Osteoblast (primary cell): ENCODE data around the gene OR6K6. TPM values are rescaled to one million over a fixed set of nuclear protein-coding genes. Genes with fewer than 3 reads are reported as not detected.

Experiments used
- DNase-seq: peaks from one replicate; pipeline ENCODE4 v3.0.0; 2011; ENCODE audit warnings: low spot score, mixed read lengths; ENCODE audit not compliant: insufficient read length; ENCODE audit errors: missing footprints
- H2AFZ ChIP-seq: 2 replicates; pipeline ENCODE4 v1.6.0; 2011; ENCODE audit warnings: mild to moderate bottlenecking, low read length
- H3K27ac ChIP-seq: 2 replicates; pipeline ENCODE4 v1.5.1; 2011; ENCODE audit warnings: mild to moderate bottlenecking, low read depth, low read length, moderate library complexity
- H3K27me3 ChIP-seq: 2 replicates; pipeline ENCODE4 v1.6.0; 2012; ENCODE audit warnings: mild to moderate bottlenecking, control low read depth, inconsistent platforms, low read length, moderate library complexity; ENCODE audit not compliant: insufficient read depth
- H3K36me3 ChIP-seq: 2 replicates; pipeline ENCODE4 v1.5.1; 2011; ENCODE audit warnings: mild to moderate bottlenecking, low read length, control low read depth, moderate library complexity; ENCODE audit not compliant: insufficient read depth
- H3K4me1 ChIP-seq: 2 replicates; pipeline ENCODE4 v1.5.1; 2011; ENCODE audit warnings: mild to moderate bottlenecking, low read length, control low read depth, moderate library complexity; ENCODE audit not compliant: insufficient read depth
- H3K4me2 ChIP-seq: 2 replicates; pipeline ENCODE4 v1.6.0; 2011; ENCODE audit warnings: mild to moderate bottlenecking, low read length; ENCODE audit not compliant: insufficient read depth
- H3K4me3 ChIP-seq: fragments of 200-600 bp; sonication (generic); 3 replicates; pipeline ENCODE4 v1.5.1; 2012; ENCODE audit warnings: mild to moderate bottlenecking, low read length, inconsistent platforms; ENCODE audit not compliant: insufficient read depth
- H3K79me2 ChIP-seq: 2 replicates; pipeline ENCODE4 v1.6.0; 2012; ENCODE audit warnings: mild to moderate bottlenecking, low read length, control low read depth, inconsistent platforms; ENCODE audit not compliant: insufficient read depth
- H3K9me3 ChIP-seq: 2 replicates; pipeline ENCODE4 v1.5.1; 2011; ENCODE audit warnings: low read depth, low read length, control low read depth
- H4K20me1 ChIP-seq: 2 replicates; pipeline ENCODE4 v1.6.0; 2012; ENCODE audit warnings: mild to moderate bottlenecking, low read length, control low read depth; ENCODE audit not compliant: insufficient read depth
- total RNA-seq: library from RNA; depleted of rRNA; stranded (reverse); fragments of >200 nt; gene quantifications from 2 replicates; pipeline ENCODE4 v1.2.3, GENCODE V29; 2012
- TF ChIP-seq, protein P1 (sequence below): IDR thresholded peaks from 2 replicates; pipeline ENCODE4 v1.5.1; 2011; ENCODE audit warnings: mild to moderate bottlenecking, low read depth, low read length, moderate library complexity; ENCODE audit errors: extremely low read depth

Gene OR6K6
- not detected in 2 replicates for total RNA-seq

GRCh38 chr1:158754420-158754819 is at the start of gene OR6K6:
OR6K6 (plus strand) TSS chr1:158754720; CDS start chr1:158754888, 168 bp downstream.
- Histone ChIP-seq H3K4me2 (no peak within 1 kb of the TSS), H3K27me3 (no peaks in the 10 kb centered on the region), H3K4me3 (no peak within 1 kb of the TSS), H4K20me1 (no peaks in the 10 kb centered on the region), H3K27ac (no peak within 1 kb of the TSS), H3K4me1 (no peaks in the 10 kb centered on the region), H3K9me3 (no peaks in the 10 kb centered on the region), H2AFZ (no peak within 1 kb of the TSS), H3K79me2 (no peaks in the 10 kb centered on the region), H3K36me3 (no peaks in the 10 kb centered on the region)
- DNase-seq: no peak
- TF ChIP-seq, protein P1, sequence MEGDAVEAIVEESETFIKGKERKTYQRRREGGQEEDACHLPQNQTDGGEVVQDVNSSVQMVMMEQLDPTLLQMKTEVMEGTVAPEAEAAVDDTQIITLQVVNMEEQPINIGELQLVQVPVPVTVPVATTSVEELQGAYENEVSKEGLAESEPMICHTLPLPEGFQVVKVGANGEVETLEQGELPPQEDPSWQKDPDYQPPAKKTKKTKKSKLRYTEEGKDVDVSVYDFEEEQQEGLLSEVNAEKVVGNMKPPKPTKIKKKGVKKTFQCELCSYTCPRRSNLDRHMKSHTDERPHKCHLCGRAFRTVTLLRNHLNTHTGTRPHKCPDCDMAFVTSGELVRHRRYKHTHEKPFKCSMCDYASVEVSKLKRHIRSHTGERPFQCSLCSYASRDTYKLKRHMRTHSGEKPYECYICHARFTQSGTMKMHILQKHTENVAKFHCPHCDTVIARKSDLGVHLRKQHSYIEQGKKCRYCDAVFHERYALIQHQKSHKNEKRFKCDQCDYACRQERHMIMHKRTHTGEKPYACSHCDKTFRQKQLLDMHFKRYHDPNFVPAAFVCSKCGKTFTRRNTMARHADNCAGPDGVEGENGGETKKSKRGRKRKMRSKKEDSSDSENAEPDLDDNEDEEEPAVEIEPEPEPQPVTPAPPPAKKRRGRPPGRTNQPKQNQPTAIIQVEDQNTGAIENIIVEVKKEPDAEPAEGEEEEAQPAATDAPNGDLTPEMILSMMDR: no peak

DNA sequence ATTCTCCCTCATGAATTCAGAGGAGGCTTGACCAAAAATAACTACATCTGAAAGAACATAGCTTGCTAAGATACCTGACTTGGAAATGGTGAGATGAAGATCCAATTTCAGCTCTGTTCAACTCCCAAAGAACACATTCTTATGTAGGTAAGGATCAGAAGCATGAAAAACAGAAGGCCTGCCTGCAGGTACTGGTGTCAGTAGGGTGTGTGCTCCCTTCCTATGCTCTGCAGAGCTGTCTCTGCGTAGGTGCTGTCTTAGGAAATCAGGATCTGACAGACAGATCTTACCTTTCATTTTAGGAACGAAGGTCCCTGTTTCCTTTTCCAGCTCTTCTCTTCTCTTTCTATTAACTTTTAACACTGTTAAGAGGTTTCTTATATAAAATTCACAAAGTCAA is 48.4 kb upstream of the OR6K6 start:
- Histone ChIP-seq H3K9me3 (no peaks in the 10 kb centered on the region), H3K4me2 (no peak overlapping the region), H3K27me3 (no peaks in the 10 kb centered on the region), H2AFZ (no peak overlapping the region), H4K20me1 (no peaks in the 10 kb centered on the region), H3K4me1 (no peaks in the 10 kb centered on the region), H3K4me3 (no peak overlapping the region), H3K79me2 (no peaks in the 10 kb centered on the region), H3K27ac (no peak overlapping the region), H3K36me3 (no peaks in the 10 kb centered on the region)
- TF ChIP-seq, protein P1: no peak
- no peak for DNase-seq

GRCh38 chr1:158711098-158711497 is 43.4 kb upstream of the OR6K6 start:
- Histone ChIP-seq H3K27me3 (no peaks in the 10 kb centered on the region), H2AFZ (no peak overlapping the region), H3K4me1 (no peaks in the 10 kb centered on the region), H3K27ac (no peak overlapping the region), H3K4me3 (no peak overlapping the region), H3K4me2 (no peak overlapping the region), H4K20me1 (no peaks in the 10 kb centered on the region), H3K9me3 (no peaks in the 10 kb centered on the region), H3K36me3 (no peaks in the 10 kb centered on the region), H3K79me2 (no peaks in the 10 kb centered on the region)
- DNase-seq: no peak
- TF ChIP-seq, protein P1: no peak

DNA sequence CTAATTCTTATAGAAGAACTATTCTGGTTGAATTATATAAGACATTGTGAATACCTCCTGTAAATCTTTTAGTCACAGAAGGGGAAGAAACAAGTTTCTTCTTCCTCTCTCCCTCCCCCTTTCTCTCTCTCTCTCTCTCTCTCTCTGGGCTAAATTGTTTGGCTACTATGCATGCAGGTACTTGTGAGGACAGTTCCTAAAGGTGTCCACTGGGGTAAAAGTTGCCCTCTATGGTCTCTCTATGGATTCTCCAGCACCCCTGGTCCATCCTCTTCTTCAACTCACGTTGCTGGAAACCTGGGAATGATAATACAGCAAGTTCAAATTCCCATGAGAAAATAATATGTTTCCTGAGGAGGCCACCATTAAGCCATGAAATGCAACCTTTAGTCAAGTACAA is 39.8 kb upstream of the OR6K6 start:
- no peaks in the 10 kb centered on the region for H3K4me1 ChIP-seq
- no peak overlapping the region for H3K4me3 ChIP-seq
- no peaks in the 10 kb centered on the region for H3K9me3 ChIP-seq
- no peak overlapping the region for H3K27ac ChIP-seq
- no peaks in the 10 kb centered on the region for H3K36me3 ChIP-seq
- TF ChIP-seq, protein P1: no peak
- no peak overlapping the region for H3K4me2 ChIP-seq
- H2AFZ ChIP-seq: no peak overlapping the region
- no peaks in the 10 kb centered on the region for H3K27me3 ChIP-seq
- H4K20me1 ChIP-seq: no peaks in the 10 kb centered on the region
- H3K79me2 ChIP-seq: no peaks in the 10 kb centered on the region
- DNase-seq: no peak
